Retinal pigment epithelial cell (primary cell): ENCODE results near the gene SH3BP1.

ENCODE experiments used
- DNase-seq: peaks from one replicate; pipeline ENCODE4 v3.0.0-alpha.2; 2010; ENCODE audit warnings: low read depth
- H3K4me3 ChIP-seq: 2 replicates; pipeline ENCODE4 v1.5.1; 2011; ENCODE audit warnings: mild to moderate bottlenecking, low read length, control low read depth, moderate library complexity
- TF ChIP-seq, protein P1 (sequence below): conservative IDR thresholded peaks from 2 replicates; pipeline ENCODE4 v1.5.1; 2011; ENCODE audit warnings: low read depth, low read length, control low read depth, inconsistent platforms

Gene SH3BP1

DNA sequence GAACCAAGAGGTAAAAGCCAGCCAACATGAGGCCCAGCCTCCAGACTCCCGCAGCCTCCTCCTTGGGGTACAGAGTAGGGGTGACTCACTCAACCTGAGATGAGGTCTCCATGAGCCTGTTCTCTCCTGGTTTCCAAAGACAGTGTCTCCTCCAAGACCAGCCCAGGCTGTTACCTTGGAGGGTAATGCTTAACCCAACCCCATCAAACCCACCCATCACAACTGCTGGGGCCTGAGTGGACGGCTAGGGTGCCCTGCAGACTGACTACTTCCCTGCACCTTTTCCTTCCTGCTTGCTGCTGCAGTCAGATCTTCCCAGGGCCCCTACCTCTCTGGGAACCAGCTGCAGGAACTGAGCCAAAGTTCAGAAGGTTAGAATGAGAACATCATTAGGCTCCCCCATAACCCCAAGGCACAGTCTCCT is 41.5 kb downstream of the SH3BP1 start:
- no peak overlapping the region for H3K4me3 ChIP-seq
- TF ChIP-seq, protein P1, sequence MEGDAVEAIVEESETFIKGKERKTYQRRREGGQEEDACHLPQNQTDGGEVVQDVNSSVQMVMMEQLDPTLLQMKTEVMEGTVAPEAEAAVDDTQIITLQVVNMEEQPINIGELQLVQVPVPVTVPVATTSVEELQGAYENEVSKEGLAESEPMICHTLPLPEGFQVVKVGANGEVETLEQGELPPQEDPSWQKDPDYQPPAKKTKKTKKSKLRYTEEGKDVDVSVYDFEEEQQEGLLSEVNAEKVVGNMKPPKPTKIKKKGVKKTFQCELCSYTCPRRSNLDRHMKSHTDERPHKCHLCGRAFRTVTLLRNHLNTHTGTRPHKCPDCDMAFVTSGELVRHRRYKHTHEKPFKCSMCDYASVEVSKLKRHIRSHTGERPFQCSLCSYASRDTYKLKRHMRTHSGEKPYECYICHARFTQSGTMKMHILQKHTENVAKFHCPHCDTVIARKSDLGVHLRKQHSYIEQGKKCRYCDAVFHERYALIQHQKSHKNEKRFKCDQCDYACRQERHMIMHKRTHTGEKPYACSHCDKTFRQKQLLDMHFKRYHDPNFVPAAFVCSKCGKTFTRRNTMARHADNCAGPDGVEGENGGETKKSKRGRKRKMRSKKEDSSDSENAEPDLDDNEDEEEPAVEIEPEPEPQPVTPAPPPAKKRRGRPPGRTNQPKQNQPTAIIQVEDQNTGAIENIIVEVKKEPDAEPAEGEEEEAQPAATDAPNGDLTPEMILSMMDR = no peak
- no peak for DNase-seq

DNA sequence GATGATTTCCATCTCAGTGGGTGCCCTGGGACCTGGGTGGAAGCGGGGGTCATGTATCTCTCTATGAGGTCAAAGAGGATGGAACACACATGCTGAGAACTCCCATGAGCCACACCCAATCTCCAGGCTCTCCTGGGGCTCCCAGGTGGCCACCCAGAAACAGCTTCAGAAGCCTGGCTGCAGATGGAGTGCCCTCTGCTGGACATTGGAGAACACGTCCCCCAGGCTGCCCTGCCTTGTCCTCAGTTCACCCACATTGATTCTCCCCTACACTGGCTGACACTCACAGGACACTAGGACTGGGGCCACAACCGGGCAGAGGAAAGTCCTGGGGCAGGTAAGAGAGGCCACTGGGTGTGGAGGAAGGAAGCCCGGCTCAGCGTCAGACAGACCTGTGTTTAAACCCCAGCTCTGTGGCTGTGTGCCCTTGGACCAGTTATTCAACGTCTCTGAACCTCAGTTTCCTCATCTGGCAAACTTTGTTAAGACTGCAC is 42.1 kb downstream of the SH3BP1 start:
- TF ChIP-seq, protein P1 = peak; percentile 94
- no peak overlapping the region for H3K4me3 ChIP-seq
- DNase-seq = no peak

- no peak overlapping the region for H3K4me3 ChIP-seq
- TF ChIP-seq, protein P1 = no peak
- DNase-seq = no peak
Observed at GRCh38 chr22:37684803-37685615, 45.5 kb downstream of the SH3BP1 start.

DNA sequence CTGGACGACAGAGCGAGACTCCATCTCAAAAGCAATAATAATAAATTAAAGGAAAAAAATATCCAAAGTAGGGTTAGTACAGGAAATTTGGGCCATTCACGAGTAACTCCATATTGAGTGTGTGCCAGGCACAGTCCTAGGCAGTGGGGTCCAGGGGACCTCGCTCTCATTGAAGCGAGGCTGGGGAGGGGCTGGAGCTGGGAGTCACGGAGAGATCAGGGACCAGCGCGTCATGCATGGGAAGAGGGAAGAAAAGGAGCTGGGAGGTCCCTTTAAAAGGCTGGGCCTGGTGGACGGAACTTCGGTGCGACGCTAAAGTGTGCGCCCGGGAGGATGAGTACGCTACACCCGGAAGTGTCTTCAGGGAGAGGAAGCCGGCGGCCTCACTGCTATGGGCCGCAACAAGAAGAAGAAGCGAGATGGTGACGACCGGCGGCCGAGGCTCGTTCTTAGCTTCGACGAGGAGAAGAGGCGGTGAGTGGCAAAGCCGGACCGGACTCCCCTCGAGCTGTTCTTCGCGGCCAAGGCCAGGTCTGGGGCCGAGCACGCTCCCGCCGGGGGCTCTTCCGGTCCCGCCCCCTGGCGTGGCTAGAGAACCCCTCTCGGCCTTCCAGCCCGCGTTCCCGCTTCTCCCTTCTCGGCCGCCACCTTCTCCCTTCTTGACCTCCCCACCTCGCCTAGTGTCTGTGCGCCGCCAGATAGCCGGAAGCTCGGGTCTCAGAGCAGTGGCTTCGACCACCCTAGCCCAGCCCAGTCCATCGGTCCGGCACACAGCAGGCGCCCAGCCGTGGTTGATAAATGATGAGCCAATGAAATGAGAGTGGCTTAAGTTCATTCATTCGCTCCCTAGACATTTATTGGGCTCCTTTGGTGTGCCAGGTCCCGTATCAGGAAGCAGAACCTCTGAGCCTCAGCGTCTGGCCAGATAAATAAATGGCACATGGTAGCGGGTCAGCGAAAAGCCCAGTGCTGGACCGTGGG is 46.8 kb downstream of the SH3BP1 start, which contains the start of gene NOL12:
NOL12 (plus strand) TSS at position 342 of the 981 bp plus-strand sequence; CDS start at position 392, 50 bp downstream.
- TF ChIP-seq, protein P1 = no peak
- peak within 1 kb of the TSS; percentile 73 for H3K4me3 ChIP-seq
- peak; percentile 55 for DNase-seq

GRCh38 chr22:37690407-37690806 is 50.9 kb downstream of the SH3BP1 start:
- no peak for DNase-seq
- TF ChIP-seq, protein P1 = no peak
- no peak overlapping the region for H3K4me3 ChIP-seq

DNA sequence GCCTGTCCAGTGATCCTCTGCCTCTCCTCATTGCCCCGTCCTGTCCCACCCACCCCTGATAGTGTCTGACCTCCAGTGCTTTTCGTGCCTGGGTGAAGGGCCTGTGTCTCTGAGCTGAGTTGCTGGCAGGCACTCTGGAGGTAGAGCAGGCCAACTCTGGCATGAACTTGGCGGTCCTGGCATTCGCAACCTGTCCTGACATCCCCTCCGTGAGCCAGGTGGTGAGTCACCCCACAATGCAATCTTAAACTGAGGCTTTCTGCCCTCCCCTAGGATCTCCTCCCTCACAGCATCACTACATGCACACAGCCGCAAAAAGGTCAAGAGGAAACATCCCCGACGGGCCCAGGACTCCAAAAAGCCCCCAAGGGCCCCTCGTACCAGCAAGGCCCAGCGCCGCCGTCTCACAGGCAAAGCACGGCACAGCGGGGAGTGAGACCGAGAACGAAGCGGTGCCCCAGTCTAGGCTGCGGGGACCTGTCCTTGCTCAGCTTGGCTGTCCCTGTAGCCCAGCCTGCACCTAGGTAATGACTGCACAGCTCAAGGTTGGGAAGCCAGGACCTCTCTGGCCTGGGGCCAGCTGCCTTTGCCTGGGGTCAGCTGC is 51.5 kb downstream of the SH3BP1 start:
- H3K4me3 ChIP-seq = no peak overlapping the region
- DNase-seq = no peak
- TF ChIP-seq, protein P1 = no peak
